COLO668 (cell line): ENCODE results near the gene ISG20L2.

ENCODE experiments used
- DNase-seq: peaks from one replicate; lab custom pipeline; 2025; ENCODE audit not compliant: unreplicated experiment; lab: John Stamatoyannopoulos, UW

The ISG20L2 gene

DNA sequence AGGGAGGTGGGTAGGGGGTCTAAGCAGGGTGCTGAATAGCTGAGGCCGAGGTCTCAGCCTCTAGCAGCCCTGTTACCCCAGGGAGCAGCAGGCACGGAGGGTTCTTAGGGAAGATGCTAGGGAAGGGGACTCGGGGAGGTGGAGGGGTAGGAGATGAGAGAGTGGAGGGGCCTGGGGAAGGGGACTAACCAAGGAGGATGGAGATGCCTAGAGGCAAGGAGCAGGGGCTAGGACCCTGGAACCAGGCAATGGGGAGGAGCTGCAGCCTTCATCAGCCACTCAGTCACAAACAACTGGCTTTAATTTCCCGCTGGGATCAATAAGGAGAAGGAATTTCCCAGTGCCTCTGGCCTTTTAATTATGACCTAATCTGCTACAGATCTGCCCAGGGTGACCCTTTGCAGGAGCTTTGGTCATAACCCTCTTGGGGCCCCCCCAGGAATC lies 20.3 kb downstream of the ISG20L2 start:
- DNase-seq: no peak

DNA sequence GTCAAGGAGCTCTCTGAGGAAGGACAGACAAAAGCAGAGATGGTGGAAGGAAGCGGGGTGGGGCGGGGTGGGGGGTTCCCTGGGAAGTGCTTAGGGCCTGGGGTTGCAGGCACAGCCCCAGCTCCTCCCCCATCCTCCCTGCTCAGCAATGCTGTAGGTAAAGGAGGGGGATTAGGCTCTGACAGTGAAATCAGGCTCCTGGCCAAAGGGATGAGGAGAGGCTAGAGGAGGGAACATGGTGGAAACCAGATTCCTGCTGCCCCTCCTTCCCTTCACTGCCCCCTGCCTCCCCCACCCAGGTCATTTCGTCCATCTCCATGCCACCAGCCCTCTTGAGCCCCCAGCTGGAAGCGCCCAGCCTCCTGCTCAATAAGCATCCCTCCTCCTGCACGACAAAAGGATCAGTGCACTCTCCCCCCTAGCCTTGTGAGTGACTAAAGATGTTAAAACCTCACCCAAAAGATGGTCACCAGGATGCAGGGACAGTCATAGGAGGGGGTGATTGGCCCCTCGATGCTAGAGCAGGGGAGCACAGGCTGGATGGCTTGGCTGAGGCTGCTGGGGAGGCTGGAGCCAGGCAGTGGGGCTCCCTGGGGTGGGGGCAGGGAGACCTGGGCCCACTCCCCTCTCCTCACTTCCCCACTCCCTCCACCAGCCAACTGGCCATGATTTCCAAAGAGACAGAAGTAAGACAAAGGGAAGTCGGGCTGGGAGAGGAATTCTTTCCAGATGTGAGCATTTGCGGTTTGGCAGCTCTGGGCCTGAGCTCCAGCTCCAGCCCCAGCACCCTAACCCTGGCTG lies 20.9 kb downstream of the ISG20L2 start:
- DNase-seq: no peak

DNA sequence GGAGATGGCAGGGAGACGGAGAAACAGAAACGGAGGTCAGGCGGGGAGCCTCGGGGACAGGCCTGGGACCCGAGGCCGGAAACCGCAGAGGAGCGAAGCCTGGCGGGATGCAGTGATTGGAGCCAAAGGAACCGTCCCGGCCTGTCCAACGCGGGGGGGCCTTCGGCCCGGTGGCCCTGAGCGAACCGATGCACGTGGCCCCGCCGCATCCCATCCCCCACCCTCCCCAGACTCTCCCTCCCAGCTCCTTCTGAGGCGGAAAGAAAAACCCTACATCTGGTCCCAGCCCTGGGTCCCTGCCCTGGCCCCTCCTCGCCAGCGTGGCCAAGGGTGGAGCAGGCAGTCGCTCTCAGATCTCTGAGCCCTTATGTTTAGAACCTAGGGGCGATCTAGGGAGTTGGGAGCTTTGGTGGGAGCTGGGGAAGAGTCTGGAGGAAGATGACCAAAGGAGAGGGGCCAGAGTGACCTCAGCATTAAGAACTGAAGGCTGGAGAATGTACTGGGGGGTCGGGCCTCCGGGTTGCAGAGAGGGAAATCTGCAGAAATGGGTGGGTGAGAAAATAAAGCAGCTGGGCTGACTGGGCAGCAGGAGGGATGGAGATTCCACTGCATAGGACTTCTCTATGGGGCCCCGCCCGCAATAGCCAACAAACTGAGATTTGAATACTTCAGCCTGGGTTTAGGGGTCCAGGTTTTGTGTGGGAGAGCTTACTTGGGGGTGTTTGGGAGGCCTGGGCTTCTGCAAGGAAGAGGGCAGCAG lies 21.7 kb downstream of the ISG20L2 start:
- DNase-seq: peak; percentile 46

DNA sequence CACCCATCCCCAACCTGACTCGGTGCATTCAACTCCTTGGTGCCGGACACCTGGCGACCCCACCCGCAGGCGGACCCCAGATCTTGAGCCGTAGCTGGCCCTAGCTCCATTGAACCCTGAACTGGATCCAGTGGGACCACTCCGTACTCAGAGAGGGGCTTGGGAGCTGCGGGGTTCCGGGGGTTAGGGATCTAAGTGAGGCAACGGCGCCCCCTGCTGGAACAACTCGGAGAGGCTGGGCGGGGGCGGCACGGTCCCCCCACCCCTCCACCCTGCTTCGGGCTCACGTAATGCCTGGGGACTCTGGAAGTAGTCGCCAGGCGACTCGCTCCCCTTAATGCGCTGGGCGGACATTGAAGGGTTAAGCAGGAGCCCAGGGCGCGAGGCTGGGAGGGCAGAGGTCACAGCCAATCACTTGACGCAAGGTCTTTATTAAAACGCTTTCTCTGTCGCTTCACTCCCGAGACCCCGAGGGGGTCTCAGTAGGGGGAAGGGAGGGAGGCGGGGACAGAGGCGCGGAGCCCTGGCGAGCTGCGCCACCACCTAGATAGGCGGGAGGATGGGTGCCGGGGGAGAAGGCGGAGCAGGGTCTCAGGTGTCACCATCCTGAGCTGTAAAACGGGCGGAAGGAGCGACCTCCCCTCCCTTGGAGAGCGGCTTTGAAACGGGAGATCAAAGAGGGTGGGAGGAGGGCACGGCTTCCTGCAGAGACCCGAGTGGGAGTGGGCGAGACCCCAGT lies 22.5 kb downstream of the ISG20L2 start:
- DNase-seq: peak; percentile 66

- peak; percentile 40 for DNase-seq
Measured at GRCh38 chr1:156705321-156705917, 23.1 kb downstream of the ISG20L2 start, which contains the start of gene CRABP2. TSS of gene CRABP2 (minus strand) at chr1:156705583. CDS start at chr1:156705446, 137 bp downstream.

DNA sequence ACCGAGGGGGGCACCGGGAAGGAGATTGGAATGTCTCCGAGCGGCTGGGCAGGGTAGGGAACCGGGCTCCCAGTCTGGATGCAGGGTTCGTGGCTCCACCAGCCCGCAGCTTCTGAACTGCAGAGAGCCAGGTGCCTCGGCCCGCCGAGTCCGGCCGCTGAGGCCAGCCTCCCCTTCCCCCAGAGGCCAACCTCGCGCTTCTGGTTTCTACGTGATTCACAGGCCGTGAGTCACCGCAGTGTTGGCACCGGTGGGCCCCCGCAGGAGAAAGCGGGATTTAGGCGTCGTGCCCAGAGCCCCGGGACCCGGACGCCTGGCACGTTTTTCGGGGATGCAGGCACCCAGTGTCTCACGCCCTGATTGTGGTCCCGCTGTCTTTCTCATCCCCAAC lies 23.6 kb downstream of the ISG20L2 start:
- peak; percentile 36 for DNase-seq

DNA sequence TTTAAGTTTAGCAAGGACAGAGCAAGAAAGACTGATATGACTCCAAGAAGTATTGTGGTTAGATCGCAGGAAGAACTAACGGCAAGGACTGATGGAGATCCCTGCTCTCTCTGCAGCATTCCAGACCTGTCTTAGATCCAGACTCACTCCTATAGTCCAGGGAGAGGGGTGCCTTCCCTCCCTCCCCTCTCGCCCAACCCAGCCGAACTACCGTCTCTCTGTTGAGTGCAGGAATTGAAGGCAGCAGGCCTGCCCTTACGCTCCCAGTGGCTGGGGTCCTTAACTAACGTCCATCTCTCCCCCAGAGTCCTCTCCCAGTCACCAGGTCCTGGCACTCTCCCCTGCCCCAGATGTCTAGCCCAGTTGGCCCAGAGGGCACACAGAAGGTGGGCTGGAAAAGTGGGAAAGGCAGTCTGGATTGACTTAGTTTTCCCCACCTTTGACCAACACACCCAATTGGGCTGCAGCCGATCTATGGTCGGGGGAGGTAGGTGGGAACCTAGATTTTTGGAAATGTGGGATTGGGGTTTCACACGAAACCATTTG lies 24.3 kb downstream of the ISG20L2 start:
- DNase-seq: no peak

DNA sequence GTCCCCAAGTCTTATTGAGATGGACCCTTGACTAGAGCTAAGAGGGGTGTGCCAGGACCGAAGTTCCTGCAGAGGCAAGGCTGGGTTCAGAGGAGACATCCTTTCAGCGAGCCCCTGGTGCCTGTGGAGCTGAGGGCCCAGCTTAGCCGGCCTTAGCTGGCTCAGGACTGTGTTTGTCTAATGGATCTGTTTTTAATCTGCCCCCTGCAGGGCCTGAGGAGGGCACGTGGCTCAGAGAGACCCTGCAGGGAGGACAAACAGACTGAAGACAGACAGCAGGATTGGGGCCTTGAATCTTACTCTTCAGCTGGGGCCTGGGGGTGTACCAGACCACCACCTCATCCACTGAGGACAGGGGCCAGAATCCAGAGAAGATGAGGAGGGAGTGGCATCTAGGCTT lies 24.8 kb downstream of the ISG20L2 start:
- no peak for DNase-seq

DNA sequence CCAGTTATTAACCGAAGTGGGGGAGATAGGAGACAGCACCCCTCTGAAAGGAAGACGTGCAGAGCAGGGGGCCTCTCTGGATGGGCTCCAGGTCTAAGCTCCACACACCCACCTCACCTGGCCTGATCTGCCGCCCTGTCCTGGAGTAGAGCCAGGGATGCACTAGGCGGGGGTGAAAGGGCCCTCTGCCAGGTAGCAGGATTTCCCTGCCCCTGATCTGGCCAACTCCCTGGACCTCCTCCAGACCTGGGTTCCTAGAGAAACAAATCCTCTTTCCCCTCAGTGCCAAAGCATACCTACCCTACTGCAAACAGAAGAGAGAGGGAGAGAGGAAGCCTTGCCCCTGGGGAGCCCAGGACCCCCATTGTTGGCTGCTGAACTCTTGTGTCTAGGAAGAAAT lies 25.2 kb downstream of the ISG20L2 start:
- no peak for DNase-seq

- DNase-seq: no peak
Measured at GRCh38 chr1:156700736-156701531, 27.6 kb downstream of the ISG20L2 start.

DNA sequence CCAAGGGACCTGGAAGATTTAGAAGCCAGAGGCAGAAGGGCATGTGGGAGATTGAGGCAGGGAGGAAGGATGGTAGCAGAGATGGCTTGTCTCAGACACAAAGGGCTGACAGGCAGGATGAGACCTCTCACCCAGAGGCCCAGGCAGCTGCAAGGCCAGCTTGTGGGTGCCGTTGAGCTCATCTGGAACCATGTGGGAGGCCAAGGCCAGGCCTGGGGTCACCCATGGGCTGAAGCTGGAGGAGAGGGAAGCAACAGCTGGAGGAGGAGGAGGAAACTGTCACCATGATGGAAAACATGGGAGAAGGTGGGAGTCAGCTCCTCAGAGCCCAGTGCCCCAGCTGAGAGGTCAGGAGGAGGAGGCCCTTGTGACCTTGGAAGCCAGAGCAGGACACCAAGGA lies 29.6 kb downstream of the ISG20L2 start:
- DNase-seq: no peak

- peak; percentile 36 for DNase-seq
Measured at GRCh38 chr1:156697481-156697880, 31.1 kb downstream of the ISG20L2 start.

GRCh38 chr1:156696755-156697154 lies 31.8 kb downstream of the ISG20L2 start:
- no peak for DNase-seq

- DNase-seq: no peak
Measured at GRCh38 chr1:156694690-156694962, 33.9 kb downstream of the ISG20L2 start.

DNA sequence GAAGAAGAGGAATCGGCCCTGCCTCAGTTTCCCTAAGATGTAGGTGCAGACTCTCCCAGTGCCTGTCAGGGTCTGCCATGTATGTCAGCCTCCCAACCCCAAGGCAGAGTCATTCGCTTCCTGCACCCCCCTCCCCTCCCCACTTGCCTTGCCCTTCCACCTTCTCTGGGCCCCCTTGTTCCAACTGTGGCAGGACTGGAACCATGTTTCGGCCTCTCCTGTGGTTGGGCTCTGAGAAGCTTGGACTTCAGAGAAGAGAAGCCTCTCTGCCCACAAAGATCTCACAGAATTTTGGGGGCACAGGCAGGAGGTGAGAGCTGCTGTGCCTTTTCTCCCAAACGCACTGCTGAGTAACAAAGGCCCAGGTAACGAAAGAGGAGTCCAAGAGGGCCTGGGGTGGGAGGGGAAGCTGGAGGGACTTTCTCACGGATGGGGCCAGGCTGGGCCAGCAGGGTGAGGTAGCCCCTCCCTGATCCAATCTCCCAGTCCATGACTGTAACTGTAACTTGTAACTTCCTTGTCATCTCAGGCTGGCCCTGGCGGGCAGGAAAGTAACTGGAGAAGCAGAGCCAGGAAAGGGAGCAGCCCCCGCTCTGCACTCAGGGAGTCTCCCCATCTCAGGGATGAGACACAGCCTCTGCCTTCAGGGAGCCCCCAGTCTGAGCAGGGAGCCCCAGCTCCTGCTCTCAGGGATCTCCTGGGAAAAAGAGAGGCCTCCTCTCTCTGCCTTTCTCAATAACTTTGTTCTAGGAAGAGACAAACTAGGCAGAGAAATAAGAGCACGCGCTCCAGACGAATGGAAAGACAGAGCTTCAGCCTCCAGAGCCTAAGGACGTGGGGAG lies 34.5 kb downstream of the ISG20L2 start:
- DNase-seq: no peak

DNA sequence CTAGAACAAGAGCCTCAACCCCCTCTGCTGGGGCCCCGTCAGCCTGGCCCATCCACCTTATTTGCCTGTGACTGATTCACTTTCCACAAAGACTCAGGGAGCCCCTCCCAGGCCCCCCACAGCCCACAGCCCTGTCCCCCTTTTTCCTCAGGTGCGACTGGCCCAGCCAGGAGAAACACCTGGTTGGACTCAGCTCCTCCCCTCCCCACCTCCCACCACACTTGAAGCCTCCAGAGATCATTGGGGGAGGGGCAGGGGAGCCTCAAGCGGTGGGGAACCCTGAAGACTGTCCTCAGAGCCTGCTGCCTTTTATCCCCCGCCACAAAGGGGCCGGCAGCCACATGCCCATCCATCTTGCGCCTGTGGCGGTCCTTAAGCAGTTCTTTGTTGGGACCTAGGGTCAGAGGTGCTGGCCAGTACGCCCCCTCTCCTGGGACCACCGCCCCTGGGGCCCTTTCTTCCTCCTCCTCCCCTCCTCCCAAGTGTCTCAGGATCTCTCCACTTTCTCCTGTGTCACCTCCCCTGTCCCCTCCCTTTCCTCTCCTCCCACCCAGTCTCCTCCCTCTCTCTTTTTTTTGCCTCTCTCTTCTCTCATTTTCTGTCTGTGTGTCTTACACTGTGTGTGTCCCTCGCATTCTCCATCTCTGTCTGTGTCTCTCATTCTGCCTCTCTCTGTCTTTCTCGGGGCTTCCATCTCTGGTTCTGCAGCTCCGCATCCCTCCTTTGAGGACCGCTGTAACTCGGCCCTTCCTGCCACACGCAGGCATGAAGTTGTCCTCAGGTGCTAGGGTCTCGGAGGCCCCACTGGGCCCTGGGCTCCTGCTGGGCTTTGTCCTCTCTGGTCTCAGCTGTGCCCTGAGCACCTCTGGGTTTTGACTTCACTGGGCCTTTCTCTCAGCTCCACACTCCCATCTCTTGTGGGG lies 35.4 kb downstream of the ISG20L2 start:
- DNase-seq: peak; percentile 69

GRCh38 chr1:156692441-156692924 lies 36.1 kb downstream of the ISG20L2 start:
- DNase-seq: no peak
